WTC11 (cell line): Measurements from ENCODE around the gene MYL12B. TPM values are rescaled to one million over a fixed set of nuclear protein-coding genes. Genes with fewer than 3 reads are reported as not detected.

Experiments used
- ATAC-seq: fragments of 200-7000 bp; cut with Tn5 transposase; 2 replicates; pipeline ENCODE4 v1.10.0; 2021; ENCODE audit warnings: mild to moderate bottlenecking, moderate library complexity
- CTCF ChIA-PET: fragments of 300-600 bp; sonication (Branson Sonifier 250); formaldehyde crosslinking; loops from one replicate; lab custom pipeline; 2021; ENCODE audit warnings: antibody characterized with exemption; lab: Charles Lee
- POLR2A ChIA-PET: fragments of 350-600 bp; sonication (Branson Sonifier 250); formaldehyde crosslinking; loops from one replicate; lab custom pipeline; 2021; ENCODE audit warnings: antibody characterized with exemption; lab: Charles Lee
- DNase-seq: peaks from one replicate; pipeline ENCODE4 v3.0.0; 2021; ENCODE audit warnings: low spot score
- H3K27ac Mint-ChIP-seq: 2 replicates; pipeline ENCODE4 v1.8.0; 2021; ENCODE audit warnings: mixed read lengths
- H3K27me3 Mint-ChIP-seq: 2 replicates; pipeline ENCODE4 v1.8.0; 2021; ENCODE audit warnings: low read depth, mild to moderate bottlenecking, moderate library complexity, mixed read lengths
- H3K36me3 Mint-ChIP-seq: 2 replicates; pipeline ENCODE4 v1.8.0; 2021; ENCODE audit warnings: mixed read lengths
- H3K4me1 Mint-ChIP-seq: 2 replicates; pipeline ENCODE4 v1.8.0; 2022; ENCODE audit warnings: mixed read lengths
- H3K4me3 Mint-ChIP-seq: 2 replicates; pipeline ENCODE4 v1.8.0; 2021; ENCODE audit warnings: mild to moderate bottlenecking, moderate library complexity, mixed read lengths
- H3K9me3 Mint-ChIP-seq: 2 replicates; pipeline ENCODE4 v1.8.0; 2021; ENCODE audit warnings: mixed read lengths
- ARID4B ChIP-seq: sonication (generic); formaldehyde crosslinking; IDR thresholded peaks from 2 replicates; pipeline ENCODE4 v1.8.0; 2023; ENCODE audit warnings: missing genetic modification reagents, mild to moderate bottlenecking, borderline replicate concordance
- ATF1 ChIP-seq: sonication (generic); formaldehyde crosslinking; IDR thresholded peaks from 2 replicates; pipeline ENCODE4 v1.8.1; 2023; ENCODE audit warnings: mild to moderate bottlenecking, moderate library complexity, missing genetic modification reagents
- ATF2 ChIP-seq: sonication (generic); formaldehyde crosslinking; IDR thresholded peaks from 2 replicates; pipeline ENCODE4 v1.8.1; 2022; ENCODE audit warnings: low read depth, missing genetic modification reagents, borderline replicate concordance
- ELF4 ChIP-seq: sonication (generic); formaldehyde crosslinking; IDR thresholded peaks from 2 replicates; pipeline ENCODE4 v1.8.1; 2022; ENCODE audit warnings: low read depth, mild to moderate bottlenecking, moderate library complexity, missing genetic modification reagents
- ETV6 ChIP-seq: sonication (generic); formaldehyde crosslinking; IDR thresholded peaks from 2 replicates; pipeline ENCODE4 v1.8.1; 2022; ENCODE audit warnings: mild to moderate bottlenecking, missing genetic modification reagents
- FOXK1 ChIP-seq: sonication (generic); formaldehyde crosslinking; IDR thresholded peaks from 2 replicates; pipeline ENCODE4 v1.8.0; 2022; ENCODE audit warnings: mild to moderate bottlenecking, moderate library complexity, missing genetic modification reagents
- FOXP1 ChIP-seq: sonication (generic); formaldehyde crosslinking; IDR thresholded peaks from 2 replicates; pipeline ENCODE4 v1.8.0; 2022; ENCODE audit warnings: missing genetic modification reagents, mild to moderate bottlenecking, moderate library complexity, borderline replicate concordance
- GTF2I ChIP-seq: fragments of 250-450 bp; sonication (Bioruptor Pico); conservative IDR thresholded peaks from 2 replicates; pipeline ENCODE4 v1.4.0; 2021; ENCODE audit warnings: mild to moderate bottlenecking
- JUN ChIP-seq: sonication (generic); formaldehyde crosslinking; IDR thresholded peaks from 2 replicates; pipeline ENCODE4 v1.8.0; 2023; ENCODE audit warnings: mild to moderate bottlenecking, missing genetic modification reagents
- MYBL2 ChIP-seq: sonication (generic); formaldehyde crosslinking; IDR thresholded peaks from 2 replicates; pipeline ENCODE4 v1.8.1; 2023; ENCODE audit warnings: mild to moderate bottlenecking, moderate library complexity, missing genetic modification reagents
- NFATC4 ChIP-seq: fragments of 250-450 bp; sonication (Bioruptor Pico); IDR thresholded peaks from 2 replicates; pipeline ENCODE4 v1.9.0; 2021; ENCODE audit warnings: mild to moderate bottlenecking
- NFYB ChIP-seq: sonication (generic); formaldehyde crosslinking; conservative IDR thresholded peaks from 2 replicates; pipeline ENCODE4 v1.8.0; 2022; ENCODE audit warnings: low read depth, missing genetic modification reagents
- OVOL2 ChIP-seq: fragments of 250-450 bp; sonication (Bioruptor Pico); IDR thresholded peaks from 2 replicates; pipeline ENCODE4 v1.9.0; 2021; ENCODE audit warnings: mild to moderate bottlenecking, borderline replicate concordance
- PRDM15 ChIP-seq: sonication (generic); formaldehyde crosslinking; IDR thresholded peaks from 2 replicates; pipeline ENCODE4 v1.8.0; 2022; ENCODE audit warnings: missing genetic modification reagents
- SMAD3 ChIP-seq: sonication (generic); formaldehyde crosslinking; IDR thresholded peaks from 2 replicates; pipeline ENCODE4 v1.8.0; 2022; ENCODE audit warnings: missing genetic modification reagents, mild to moderate bottlenecking, borderline replicate concordance
- STAT6 ChIP-seq: sonication (generic); formaldehyde crosslinking; conservative IDR thresholded peaks from 2 replicates; pipeline ENCODE4 v1.8.1; 2023; ENCODE audit warnings: mild to moderate bottlenecking, low read depth, missing genetic modification reagents, moderate library complexity
- TEAD4 ChIP-seq: sonication (generic); formaldehyde crosslinking; IDR thresholded peaks from 2 replicates; pipeline ENCODE4 v1.8.0; 2022; ENCODE audit warnings: mild to moderate bottlenecking, missing genetic modification reagents
- ZNF416 ChIP-seq: fragments of 250-450 bp; sonication (Bioruptor Pico); IDR thresholded peaks from 2 replicates; pipeline ENCODE4 v1.9.0; 2021; ENCODE audit warnings: mild to moderate bottlenecking, inconsistent platforms
- total RNA-seq: library from RNA; stranded (reverse); gene quantifications from 3 replicates; pipeline ENCODE4 v1.2.3, GENCODE V29; 2021
- TF ChIP-seq, protein P1 (sequence below): fragments of 200-600 bp; IDR thresholded peaks from 2 replicates; pipeline ENCODE4 v1.8.0; 2022; ENCODE audit warnings: antibody characterized with exemption

MYL12B gene
- total RNA-seq, 1 experiment from 2014 or later = 173 TPM

- Mint-ChIP-seq H3K27me3 (no peaks in the 10 kb centered on the region; the same call in 1 of the 2 replicates), H3K36me3 (no peaks in the 10 kb centered on the region), H3K9me3 (peaks cover 9% of the 10 kb centered on the region; the same call in 1 of the 2 replicates), H3K27ac (no peak overlapping the region), H3K4me3 (no peak overlapping the region), H3K4me1 (peaks cover 29% of the 10 kb centered on the region)
- CTCF ChIA-PET = interaction anchor here (1.2 to 1.3 kb wide), 2 partner anchors 31 to 86 kb away, joined by 3 read pairs; no protein-coding TSS in a partner anchor
- DNase-seq (no peak), ATAC-seq (peak; percentile 55)
- POLR2A ChIA-PET = no interaction called here
- TF ChIP-seq FOXK1 = no peak
- TF ChIP-seq ATF1 (CRISPR knock-in tag) = no peak
- TF ChIP-seq ETV6 (CRISPR knock-in tag) = no peak
- TF ChIP-seq STAT6 (CRISPR knock-in tag) = no peak
- TF ChIP-seq ARID4B (CRISPR knock-in tag) = no peak
- no peak for TF ChIP-seq SMAD3
- no peak for TF ChIP-seq OVOL2 (CRISPR knock-in tag)
- TF ChIP-seq ZNF416 = no peak
- TF ChIP-seq GTF2I (CRISPR knock-in tag) = no peak
- TF ChIP-seq FOXP1 (CRISPR knock-in tag) = no peak
- TF ChIP-seq, protein P1, sequence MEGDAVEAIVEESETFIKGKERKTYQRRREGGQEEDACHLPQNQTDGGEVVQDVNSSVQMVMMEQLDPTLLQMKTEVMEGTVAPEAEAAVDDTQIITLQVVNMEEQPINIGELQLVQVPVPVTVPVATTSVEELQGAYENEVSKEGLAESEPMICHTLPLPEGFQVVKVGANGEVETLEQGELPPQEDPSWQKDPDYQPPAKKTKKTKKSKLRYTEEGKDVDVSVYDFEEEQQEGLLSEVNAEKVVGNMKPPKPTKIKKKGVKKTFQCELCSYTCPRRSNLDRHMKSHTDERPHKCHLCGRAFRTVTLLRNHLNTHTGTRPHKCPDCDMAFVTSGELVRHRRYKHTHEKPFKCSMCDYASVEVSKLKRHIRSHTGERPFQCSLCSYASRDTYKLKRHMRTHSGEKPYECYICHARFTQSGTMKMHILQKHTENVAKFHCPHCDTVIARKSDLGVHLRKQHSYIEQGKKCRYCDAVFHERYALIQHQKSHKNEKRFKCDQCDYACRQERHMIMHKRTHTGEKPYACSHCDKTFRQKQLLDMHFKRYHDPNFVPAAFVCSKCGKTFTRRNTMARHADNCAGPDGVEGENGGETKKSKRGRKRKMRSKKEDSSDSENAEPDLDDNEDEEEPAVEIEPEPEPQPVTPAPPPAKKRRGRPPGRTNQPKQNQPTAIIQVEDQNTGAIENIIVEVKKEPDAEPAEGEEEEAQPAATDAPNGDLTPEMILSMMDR = no peak
- TF ChIP-seq JUN (CRISPR knock-in tag) = no peak
- no peak for TF ChIP-seq MYBL2 (CRISPR knock-in tag)
- no peak for TF ChIP-seq ATF2 (CRISPR knock-in tag)
These were observed 46.9 kb upstream of the MYL12B start for GRCh38 chr18:3214855-3215637.

GRCh38 chr18:3216987-3217386 lies 44.9 kb upstream of the MYL12B start:
- no peak overlapping the region for H3K4me3 Mint-ChIP-seq
- ATAC-seq (no peak), DNase-seq (no peak)
- H3K4me1 Mint-ChIP-seq = peaks cover 29% of the 10 kb centered on the region
- no peaks in the 10 kb centered on the region for H3K36me3 Mint-ChIP-seq
- H3K27ac Mint-ChIP-seq = no peak overlapping the region
- ChIA-PET POLR2A (interaction anchor here (0.6 kb wide), 1 partner anchor 468 kb away, joined by 3 read pairs; no protein-coding TSS in a partner anchor), CTCF (no interaction called here)
- no peaks in the 10 kb centered on the region; the same call in 1 of the 2 replicates for H3K27me3 Mint-ChIP-seq
- peaks cover 9% of the 10 kb centered on the region; the same call in 1 of the 2 replicates for H3K9me3 Mint-ChIP-seq
- no peak for TF ChIP-seq PRDM15 (CRISPR knock-in tag)
- TF ChIP-seq NFYB = no peak
- TF ChIP-seq TEAD4 (CRISPR knock-in tag) = no peak
- no peak for TF ChIP-seq ELF4 (CRISPR knock-in tag)
- TF ChIP-seq FOXP1 (CRISPR knock-in tag) = no peak
- TF ChIP-seq NFATC4 (CRISPR knock-in tag) = no peak
